DMS 273 (cell line): ENCODE data around the gene TIMP2.
"Not testable (repeated sequence)": the region's sequence is repeated elsewhere in the genome, so short reads cannot be mapped to it uniquely, and the experiment has no call there.

Source experiments
- DNase-seq: peaks from one replicate; lab custom pipeline; 2025; ENCODE audit not compliant: unreplicated experiment; lab: John Stamatoyannopoulos, UW

TIMP2 gene, protein sequence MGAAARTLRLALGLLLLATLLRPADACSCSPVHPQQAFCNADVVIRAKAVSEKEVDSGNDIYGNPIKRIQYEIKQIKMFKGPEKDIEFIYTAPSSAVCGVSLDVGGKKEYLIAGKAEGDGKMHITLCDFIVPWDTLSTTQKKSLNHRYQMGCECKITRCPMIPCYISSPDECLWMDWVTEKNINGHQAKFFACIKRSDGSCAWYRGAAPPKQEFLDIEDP

DNA sequence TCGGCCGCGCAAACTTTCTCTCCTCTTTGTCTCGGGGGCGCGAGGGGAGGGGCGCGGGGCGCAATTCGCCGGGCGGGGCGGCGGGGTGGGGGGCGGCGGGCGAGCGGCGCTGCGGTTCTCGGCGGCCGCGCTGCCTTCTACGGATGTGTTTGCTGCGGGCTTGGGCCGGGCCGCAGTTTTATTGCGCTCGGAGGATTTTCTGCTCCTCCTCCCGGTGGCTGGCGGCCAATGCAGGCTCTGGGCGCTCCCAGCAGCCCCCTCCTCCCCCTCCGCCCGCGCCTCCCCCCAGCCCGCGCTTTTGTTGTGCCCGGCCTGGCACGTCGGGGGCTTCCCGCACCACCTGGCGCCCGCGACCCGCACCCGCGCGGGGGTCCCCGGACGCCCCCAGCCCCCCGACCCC lies at the start of gene TIMP2:
Gene TIMP2, minus strand, starts transcription at position 154 of the 400 bp plus-strand sequence. CDS start 299 bp downstream, outside the sequence.
- DNase-seq: peak; percentile 91

DNA sequence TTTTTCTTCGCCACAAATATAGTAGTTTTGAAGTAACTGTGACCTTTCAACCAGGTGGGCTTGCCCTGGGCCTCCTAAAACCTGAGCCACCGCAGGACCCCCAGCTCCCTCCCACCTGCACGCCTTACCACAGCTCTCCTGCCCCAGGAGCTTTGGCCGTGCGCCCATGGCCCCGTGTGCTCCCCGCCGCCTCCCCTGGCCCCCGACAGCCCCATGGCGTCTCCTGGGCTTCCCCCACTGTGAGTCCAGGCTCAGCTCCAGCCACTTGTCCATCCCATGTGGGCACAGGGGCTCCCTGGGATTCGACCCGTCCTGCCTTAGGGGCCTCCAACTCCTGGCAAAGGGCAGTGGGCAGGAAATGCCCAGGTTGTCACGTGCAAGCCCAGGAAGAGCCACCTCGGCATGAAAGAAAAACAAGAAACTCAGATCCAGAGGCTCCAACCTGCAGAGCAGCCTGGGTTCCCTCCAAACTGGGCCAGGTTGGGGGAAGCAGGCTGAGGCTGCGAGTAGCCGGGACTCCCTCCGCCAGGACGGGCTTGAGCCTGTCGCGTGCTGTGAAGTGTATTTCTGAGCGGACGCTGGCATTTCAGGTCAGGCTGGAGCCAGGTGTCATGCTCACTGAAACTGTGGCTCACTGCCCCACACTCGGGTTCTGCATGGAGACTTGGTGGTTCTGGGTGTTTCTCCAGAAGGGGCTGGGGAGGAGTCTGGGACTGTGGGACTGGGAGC lies 48.8 kb upstream of the TIMP2 start:
- no peak for DNase-seq

DNA sequence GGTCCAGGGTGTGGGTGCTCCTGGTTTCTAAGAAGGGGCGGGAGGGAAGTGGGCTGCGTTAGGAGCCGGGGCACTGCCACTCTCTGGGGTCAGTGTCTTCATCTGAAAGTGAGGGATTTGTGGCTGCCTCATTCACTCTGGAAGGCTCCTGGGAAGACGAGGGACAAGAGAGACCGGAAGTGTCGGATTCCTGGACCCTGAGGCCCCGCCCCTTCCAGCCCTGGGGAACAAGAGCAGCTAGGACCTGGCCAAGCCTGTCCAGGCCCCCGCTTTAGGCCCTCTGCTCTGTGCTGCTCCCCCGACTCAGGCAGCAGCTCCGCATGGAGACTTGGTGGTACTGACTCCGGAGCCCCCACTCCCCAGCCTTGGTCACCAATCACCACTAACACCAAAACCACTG lies 48.0 kb upstream of the TIMP2 start:
- DNase-seq: peak; percentile 35

DNA sequence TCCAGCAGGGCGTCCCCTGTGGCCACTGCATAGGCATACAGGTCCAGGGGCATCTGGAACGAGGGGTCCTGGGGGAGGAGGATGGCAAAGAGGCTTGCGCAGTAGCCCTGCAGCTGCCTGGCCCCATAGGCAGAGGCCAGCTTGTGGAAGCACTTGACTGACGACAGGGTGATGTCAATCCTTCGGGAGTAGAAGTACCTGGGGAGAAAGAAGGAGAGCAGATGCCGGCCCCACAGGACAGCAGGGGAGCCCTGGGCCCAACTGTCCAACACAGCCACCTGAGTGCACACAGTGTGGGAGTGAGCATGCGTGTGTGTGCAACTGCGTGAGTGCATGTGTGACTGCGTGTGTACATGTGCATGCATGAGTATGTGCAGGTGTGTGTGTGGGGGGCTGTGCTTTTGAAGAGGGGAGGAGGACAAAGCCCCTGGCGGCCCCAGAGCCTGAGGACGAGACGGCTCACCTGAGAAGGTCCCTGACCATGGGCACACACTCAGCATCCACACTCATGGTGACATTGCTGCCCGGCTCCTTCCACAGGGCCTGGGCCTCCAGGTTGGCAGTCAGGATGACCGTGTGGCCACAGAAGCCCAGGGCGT lies 47.4 kb upstream of the TIMP2 start:
- no peak for DNase-seq

DNA sequence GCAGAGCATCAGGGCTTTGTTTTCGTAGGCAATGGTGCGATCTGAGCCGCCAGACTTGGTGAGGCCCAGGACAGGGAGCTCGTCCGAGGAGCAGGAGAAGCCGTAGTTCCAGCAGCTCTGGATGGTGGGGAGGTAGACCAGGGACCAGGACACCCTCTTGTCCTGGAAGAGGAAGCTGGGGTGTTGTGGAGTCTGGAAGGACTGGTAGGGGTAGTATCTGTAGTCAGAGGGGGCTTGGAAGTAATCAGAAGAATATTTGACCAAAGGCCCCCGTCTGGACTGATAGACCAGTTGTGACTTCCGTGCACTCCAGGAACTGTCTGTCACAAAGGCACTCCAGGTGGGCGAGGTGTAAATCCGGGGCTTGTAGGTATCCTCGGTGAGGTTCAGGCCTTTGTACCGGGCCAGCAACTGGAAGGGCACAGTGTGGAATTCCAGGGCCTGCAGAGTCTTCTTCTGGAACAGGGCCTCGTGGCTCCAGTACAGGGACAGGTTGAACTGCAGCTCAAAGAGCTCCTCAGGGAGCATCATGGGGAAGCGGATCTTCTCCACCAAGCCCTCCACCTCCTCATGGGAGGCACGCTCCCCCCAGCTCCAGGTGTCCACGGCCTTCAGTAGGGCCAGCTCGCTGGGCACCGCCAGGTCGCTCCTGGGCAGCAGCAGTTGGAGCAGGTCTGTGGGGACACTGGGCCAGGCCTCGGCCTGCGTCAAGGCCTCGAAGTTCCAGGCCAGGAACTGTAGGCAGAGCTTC lies 46.7 kb upstream of the TIMP2 start:
- no peak for DNase-seq

DNA sequence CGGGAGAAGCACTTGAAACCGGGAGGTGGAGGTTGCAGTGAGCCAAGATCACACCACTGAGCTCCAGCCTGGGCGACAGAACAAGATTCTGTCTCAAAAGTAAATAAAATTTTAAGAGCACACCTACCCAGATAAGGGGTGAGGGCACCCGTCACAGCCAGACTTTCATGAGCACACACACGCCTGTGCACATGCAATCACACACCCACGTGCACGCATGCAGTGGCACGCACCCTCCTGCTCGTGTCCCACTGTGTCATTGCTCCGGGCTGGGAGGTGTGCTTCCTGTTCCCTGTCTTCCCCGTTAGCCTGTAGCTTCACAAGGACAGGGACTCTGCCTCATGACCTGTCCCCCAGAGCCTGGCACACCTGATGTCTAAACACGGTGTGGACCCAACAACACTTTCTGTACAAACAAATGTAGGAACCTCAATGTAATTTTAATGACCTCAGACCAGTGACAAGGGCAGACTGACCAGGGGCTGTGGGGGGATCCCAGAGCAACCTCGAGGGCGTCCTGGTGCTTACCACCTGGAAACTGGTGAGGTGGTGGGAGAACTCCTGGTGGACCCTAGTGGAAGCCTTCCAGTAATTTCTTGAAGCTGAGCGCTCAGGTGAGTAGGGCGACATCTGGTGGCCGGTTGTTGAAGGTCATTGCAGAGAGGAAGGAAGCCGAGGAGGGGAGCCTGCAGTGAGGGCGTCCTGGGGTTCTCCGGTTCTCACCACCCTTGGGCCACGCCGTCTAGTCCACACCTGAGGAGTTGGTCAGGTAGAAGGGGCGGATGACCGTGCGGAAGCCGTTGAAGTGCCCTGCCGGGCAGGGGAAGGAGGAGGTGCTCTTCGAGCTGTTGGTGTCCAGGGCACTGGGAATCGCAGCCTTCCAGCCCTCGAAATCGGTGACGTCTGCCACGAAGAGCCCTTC lies 45.9 kb upstream of the TIMP2 start:
- peak; percentile 88 for DNase-seq

DNA sequence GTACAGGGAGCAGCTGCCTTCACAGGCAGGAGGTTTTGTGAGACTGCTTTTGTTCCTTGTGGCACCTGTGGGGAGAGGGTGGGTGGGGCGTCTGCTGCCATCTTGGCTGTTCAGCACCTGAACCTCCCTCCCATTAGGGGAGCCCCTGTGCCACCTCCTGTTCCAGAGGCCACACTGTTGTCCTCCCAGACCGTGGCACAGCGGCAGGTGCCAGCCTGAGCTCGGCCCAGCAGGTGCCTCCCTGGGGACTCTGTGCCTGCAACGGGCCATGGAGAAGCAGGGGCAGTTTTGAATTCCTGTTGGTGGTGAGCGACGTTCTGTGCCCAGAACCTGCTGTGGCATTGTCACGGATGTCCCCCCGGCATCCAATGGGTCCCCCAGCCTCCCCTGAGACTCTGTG lies 44.7 kb upstream of the TIMP2 start:
- no peak for DNase-seq

DNA sequence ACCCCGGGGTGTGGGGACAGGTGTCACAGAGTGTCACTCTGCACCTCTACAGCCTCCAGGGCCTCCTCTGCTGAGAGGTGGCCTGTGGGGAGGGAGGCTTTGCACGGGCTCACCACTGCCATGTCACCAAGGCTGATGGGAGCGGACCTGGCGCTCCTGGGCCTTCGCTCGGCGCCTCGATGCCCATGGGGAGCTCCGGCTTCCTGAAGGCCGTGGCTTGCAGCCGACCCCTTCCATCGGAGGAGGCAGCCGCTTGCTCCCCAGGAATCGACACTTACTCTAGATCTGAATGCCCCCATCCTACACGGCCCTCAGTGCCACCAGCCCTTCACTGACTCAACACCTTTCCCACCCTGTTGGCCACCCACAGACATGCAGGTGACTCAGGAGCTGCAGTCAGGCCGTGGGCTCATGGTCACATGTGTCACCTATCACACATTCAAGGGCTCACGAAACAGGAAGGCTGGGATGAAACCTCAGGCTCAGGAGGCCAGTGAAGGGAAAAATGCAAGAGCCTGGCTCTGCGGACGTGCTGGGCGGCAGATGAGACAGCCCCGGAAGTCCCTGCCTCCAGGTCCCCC lies 42.7 kb upstream of the TIMP2 start:
- no peak for DNase-seq

DNA sequence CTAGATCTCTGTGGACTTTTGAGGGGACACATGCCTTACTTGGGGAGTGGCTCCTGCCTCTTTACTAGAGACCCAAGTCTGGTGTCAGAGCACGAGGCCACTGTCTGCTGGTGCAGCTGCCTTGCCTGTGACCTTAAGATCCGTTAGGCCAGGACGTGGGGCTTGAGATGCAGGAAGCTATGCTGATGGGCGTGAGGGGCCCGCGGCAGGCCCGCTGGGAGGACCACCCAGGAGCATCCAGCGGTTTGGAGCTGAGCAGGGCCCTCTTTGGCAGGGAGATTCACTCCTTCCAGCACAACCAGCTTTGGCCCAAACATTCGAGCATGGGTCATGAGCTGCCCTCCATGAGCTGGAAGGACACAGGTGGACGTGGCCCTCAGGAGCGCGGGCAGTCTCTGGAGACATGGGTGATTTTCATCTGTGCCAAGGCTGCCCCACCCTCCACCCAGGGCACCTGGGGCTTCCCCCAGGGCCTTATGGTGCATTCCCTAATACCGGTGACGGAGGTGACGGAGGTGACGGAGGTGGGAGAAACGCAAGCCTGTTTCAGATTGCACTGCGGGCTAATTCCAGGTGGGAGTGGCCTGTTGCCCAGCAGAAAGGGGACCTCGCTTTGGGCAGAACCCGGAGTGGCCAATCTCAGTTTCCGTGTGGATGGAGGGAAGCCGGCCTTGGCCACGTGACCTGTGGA lies 41.9 kb upstream of the TIMP2 start:
- no peak for DNase-seq

DNA sequence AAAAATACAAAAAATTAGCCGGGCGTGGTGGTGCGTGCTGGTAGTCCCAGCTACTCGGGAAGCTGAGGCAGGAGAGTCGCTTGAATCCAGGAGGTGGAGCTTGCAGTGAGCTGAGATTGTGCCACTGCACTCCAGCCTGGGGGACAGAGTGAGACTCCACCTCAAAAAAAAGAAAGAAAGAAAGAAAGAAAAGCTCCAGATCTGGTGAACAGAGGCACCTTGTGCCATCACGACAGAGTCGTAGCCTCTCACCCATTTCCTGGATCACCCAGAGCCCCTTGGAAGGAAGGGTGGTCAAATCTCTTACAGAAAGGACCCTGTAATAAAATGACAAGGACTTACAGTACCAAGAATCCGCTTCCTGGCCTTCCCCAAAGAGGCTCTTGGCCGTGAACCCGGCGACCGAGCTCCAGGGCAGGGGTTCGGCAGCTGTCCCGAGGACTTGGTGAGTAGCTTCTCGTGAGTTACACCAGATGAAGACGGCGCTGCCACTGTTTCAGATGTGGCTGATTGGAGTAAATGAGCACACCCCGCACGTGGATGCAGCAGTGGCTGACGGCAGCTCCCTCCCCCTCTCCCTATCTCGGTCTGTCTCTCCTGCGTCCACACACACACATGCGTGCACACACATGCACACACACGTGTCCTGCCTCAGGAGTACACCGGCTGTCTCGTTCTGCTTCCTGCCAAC lies 41.1 kb upstream of the TIMP2 start:
- DNase-seq: no peak

DNA sequence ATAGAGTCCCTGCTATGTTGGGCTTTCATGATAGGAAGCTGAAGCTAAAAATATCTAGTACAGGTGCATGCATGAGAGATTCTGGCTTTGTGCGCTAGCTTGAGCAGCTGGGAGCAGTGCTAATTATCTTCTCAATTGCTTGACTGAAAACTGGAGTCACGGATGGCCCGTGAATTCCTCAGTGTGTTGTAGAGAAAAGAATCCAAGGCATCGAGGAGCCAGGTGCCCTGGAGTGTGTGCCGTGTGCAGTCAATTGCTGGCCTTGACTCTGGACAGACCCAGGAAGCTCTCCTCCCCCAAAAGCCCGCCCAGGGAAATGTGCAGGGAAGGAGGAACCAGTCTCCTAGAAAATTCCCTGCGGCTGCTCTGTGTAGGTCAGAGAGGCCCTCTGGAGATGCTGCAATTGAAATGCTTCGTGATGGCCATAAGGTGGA lies 40.3 kb upstream of the TIMP2 start:
- peak; percentile 48 for DNase-seq

DNA sequence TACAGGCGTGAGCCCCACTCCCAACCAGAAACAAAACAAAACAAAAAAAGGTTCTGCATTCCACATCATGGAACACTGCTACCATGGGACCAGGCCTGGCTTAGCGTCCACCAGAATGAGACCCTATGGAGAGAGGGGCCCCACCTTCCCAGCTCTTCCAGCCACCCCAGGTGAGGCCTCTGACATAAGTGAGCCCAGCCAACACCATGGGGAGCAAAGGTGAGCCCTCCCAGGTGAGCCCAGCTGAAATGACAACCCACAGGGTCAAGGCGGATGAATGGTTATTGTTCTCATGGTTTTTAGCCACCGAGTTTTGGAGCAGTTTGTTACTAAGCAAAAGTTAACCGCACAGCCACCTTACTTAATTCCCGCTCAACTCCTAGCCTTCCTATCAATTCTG lies 38.2 kb upstream of the TIMP2 start:
- DNase-seq: no peak

DNA sequence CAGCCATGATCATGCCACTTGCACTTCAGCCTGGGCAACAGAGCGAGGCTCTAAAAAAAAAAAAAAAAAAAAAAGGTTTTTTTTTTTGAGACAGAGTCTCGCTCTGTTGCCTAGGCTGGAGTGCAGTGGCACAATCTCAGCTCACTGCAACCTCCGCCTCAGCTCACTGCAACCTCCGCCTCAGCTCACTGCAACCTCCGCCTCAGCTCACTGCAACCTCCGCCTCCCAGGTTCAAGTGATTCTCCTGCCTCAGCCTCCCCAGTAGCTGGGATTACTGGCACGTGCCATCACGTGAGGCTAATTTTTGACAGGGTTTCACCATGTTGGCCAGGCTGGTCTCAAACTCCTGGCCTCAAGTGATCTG lies 37.8 kb upstream of the TIMP2 start:
- not testable (repeated sequence) for DNase-seq

DNA sequence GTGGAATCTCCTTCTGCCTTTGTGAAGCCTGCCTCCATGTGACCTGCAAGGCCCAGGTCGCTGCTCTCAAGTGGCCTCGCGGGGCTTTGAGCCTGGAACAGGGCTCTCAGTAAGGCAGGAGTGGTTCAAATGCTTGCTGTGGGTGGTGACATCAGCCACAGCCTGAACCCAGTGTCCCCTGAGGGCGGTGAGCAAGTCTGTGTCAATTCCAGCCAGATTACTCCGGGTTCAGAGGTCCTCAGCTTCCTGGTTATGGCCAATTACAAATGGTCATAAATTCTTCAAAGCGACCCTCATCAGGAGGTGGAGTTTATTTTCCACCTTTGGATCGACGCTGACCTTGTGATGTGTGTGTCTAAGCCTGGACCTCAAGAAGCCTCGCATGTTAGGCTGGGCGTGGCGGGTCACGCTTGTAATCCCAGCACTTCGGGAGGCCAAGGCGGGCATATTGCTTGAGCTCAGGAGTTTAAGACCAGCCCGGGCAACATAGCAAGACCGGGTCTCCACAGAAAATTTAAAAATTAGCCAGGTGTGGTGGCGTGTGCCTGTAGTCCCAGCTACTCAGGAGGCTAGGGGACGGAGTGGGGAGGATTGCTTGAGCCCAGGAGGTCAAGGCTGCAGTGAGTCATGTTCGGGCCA lies 37.3 kb upstream of the TIMP2 start:
- no peak for DNase-seq

DNA sequence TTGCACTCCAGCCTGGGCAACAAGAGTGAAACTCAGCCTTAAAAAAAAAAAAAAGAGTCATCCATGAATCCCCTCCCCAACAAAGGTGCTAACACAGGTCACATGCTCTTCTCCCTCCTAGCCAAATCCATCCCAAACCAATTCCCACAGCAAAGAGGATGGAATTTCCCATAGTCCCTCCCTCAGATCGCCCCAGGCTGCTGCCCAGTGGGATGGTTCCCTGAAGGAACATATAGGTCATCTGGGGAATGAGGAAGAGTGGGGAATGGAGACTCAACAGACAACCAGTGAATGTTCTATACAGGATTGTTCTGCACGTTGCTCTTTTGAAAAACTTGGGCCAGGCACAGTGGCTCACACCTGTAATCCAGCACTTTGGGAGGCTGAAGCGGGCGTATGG lies 36.4 kb upstream of the TIMP2 start:
- no peak for DNase-seq

DNA sequence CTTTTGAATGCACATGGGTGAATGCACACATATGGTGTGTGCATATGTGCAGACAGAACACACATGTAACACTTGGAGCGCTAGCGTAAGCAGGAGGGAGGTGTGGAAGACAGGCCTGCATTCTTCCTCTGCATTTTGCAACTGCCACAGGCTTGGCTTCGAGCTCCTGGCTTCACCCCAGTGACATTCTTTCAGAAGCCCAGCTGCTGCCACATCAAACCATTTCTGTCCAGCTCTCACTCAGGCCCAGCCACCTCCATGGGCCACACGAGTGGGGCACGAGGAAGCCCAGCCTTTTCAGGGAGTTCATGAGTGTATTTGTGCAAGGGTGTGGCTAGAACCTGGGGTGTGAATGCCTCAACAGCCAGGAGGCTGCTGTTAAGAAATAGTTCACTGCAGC lies 35.7 kb upstream of the TIMP2 start:
- no peak for DNase-seq

DNA sequence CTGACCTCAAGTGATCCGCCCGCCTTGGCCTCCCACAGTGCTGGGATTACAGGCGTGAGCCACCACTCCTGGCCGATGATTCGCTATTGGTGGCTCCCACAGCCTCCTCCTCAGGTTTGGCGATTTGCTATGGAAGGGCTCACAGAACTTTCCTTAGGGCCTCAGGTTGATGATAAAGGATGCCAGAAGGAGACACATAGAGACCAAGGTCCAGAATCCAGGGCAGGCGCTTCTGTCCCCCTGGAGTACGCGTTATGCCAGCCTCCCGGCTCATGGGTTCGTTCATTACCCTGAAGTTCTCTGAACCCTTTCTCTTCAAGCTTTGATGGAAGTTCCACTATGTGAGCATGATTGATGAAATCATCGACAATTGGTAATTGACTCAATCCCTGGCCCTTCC lies 34.6 kb upstream of the TIMP2 start:
- no peak for DNase-seq

DNA sequence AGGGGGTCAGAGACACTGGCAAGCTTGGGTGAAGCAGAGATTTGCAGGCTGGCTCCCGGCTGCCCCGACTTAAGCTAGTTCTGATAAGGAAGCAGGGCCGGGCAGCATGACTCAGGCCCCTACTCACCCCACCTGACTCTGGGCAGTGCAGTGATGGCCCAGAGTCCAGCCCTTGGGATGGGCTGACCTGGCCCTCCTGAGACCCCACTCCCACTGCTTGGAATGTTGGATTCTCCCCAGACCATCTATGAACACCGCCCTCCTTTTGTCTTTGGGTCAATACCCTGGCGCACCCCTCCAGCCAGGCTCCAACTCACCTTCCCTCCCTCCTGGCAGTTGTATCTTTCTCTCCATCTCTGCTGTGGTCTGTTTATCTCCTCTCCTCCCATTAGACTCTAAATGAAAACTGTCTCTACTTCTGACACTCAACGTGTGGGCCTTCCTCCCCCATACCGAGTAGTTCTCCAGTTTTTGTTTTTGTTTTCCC lies 33.5 kb upstream of the TIMP2 start:
- no peak for DNase-seq

DNA sequence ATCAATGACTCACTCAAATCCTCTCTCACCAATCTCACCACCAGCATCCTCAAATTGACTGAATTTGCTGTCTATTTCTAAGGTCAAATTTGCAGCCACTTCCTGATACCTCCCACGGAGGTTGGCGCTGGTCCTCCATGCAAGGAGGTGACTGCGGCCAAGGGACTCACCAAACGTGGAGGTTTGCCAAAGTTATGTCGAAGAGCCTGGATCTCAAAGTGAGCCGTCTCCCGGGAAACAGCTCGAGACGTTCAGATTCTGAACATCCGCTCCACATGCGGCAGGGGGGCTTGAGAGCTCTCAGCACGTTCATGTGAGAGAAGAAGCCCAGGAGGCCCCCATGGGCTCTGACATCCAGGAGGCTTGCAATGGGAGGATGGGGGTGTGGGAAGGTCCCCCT lies 31.9 kb upstream of the TIMP2 start:
- DNase-seq: peak; percentile 55
